H1 (cell line): ENCODE results near the gene GPR35.

Experiments
- CTCF ChIP-seq, 3 experiments: IDR thresholded peaks; 1 replicate in 2 of 3; 2 replicates in 1 of 3; pipeline versions ENCODE4 v1.5.1 to v1.6.1; 2011; ENCODE audit warnings: low read length in 3 of 3, mild to moderate bottlenecking in 3 of 3, inconsistent platforms in 2 of 3, low read depth in 1 of 3, moderate library complexity in 1 of 3; ENCODE audit not compliant: insufficient read depth in 1 of 3; ENCODE audit errors: control extremely low read depth in 1 of 3
- HDAC2 ChIP-seq, 2 experiments: fragments of 300-600 bp in 1 of 2; sonication (generic) in 1 of 2; IDR thresholded peaks; 2 replicates each; pipeline ENCODE4 v1.6.1; 2011 to 2012; ENCODE audit warnings: low read depth in 2 of 2, low read length in 2 of 2, mild to moderate bottlenecking in 2 of 2, moderate library complexity in 2 of 2, borderline replicate concordance in 1 of 2, inconsistent platforms in 1 of 2

- TF ChIP-seq CTCF (IDR thresholded peaks at IDR 0.05; ENCODE audit: control extremely low read depth in 1 of 3, insufficient read depth in 1 of 3, low read depth in 1 of 3, low read length in 3 of 3) (no peak), HDAC2 (IDR thresholded peaks at IDR 0.05; ENCODE audit: borderline replicate concordance in 1 of 2, low read depth in 2 of 2, low read length in 2 of 2) (no peak)
Measured at GRCh38 chr2:240598311-240598911, 26.9 kb upstream of the GPR35 start.
